NT2/D1 (cell line): Measurements from ENCODE around the gene MAN2B1.

Experiments used
- SUZ12 ChIP-seq: IDR thresholded peaks from 2 replicates; pipeline ENCODE4 v1.6.1; 2011; ENCODE audit not compliant: insufficient read length, insufficient read depth; ENCODE audit errors: extremely low read depth
- YY1 ChIP-seq: IDR thresholded peaks from 2 replicates; pipeline ENCODE4 v1.6.1; 2011; ENCODE audit not compliant: insufficient read length, insufficient read depth
- ZNF274 ChIP-seq: IDR thresholded peaks from 2 replicates; pipeline ENCODE4 v1.6.1; 2011; ENCODE audit warnings: mild to moderate bottlenecking, low read depth, low read length

GRCh38 chr19:12675940-12676339 is 9.4 kb upstream of the MAN2B1 start:
- no peak for TF ChIP-seq ZNF274
- no peak for TF ChIP-seq YY1
- TF ChIP-seq SUZ12 = no peak
